Parathyroid adenoma (tissue), 2 donors: ENCODE data around the gene RNF11.

Experiments
- H2AFZ ChIP-seq: fragments of 300-600 bp; sonication (generic); one replicate; pipeline ENCODE4 v1.7.0; 2017; ENCODE audit warnings: antibody characterized with exemption, mild to moderate bottlenecking
- H3K27ac ChIP-seq: fragments of 300-600 bp; sonication (generic); one replicate; pipeline ENCODE4 v1.7.0; 2017
- H3K27me3 ChIP-seq: fragments of 300-600 bp; sonication (generic); one replicate; pipeline ENCODE4 v1.7.0; 2017; ENCODE audit warnings: low read length; ENCODE audit not compliant: control insufficient read depth, insufficient read depth
- H3K36me3 ChIP-seq: fragments of 300-600 bp; sonication (generic); one replicate; pipeline ENCODE4 v1.7.0; 2017; ENCODE audit warnings: low read length; ENCODE audit not compliant: control insufficient read depth, insufficient read depth
- H3K4me1 ChIP-seq: fragments of 300-600 bp; sonication (generic); one replicate; pipeline ENCODE4 v1.7.0; 2017; ENCODE audit warnings: control low read depth
- H3K4me2 ChIP-seq: fragments of 300-600 bp; sonication (generic); one replicate; pipeline ENCODE4 v1.7.0; 2017; ENCODE audit warnings: low read length
- H3K4me3 ChIP-seq: fragments of 300-600 bp; sonication (generic); one replicate; pipeline ENCODE4 v1.7.0; 2017; ENCODE audit warnings: low read depth, low read length
- H3K79me2 ChIP-seq: fragments of 300-600 bp; sonication (generic); one replicate; pipeline ENCODE4 v1.7.0; 2017; ENCODE audit warnings: control low read depth
- H3K9ac ChIP-seq: fragments of 300-600 bp; sonication (generic); one replicate; pipeline ENCODE4 v1.7.0; 2017; ENCODE audit warnings: mild to moderate bottlenecking
- H3K9me3 ChIP-seq: fragments of 300-600 bp; sonication (generic); one replicate; pipeline ENCODE4 v1.7.0; 2017; ENCODE audit warnings: low read length; ENCODE audit not compliant: control insufficient read depth
- CTCF ChIP-seq: fragments of 300-600 bp; sonication (generic); IDR thresholded peaks from one replicate; pipeline ENCODE4 v1.7.0; 2017; ENCODE audit warnings: antibody characterized with exemption, mild to moderate bottlenecking
- donor health status: primary hyperparathyroidism.

RNF11 gene

GRCh38 chr1:51268634-51269033 is 32.6 kb downstream of the RNF11 start:
- Histone ChIP-seq H3K9ac (no peak overlapping the region), H2AFZ (no peak overlapping the region), H3K27me3 (no peaks in the 10 kb centered on the region), H3K79me2 (no peaks in the 10 kb centered on the region), H3K4me2 (no peak overlapping the region), H3K27ac (no peak overlapping the region), H3K36me3 (no peaks in the 10 kb centered on the region), H3K4me1 (no peaks in the 10 kb centered on the region), H3K9me3 (no peaks in the 10 kb centered on the region), H3K4me3 (no peak overlapping the region)
- no peak for TF ChIP-seq CTCF

- Histone ChIP-seq H3K4me2 (no peak overlapping the region), H3K9ac (no peak overlapping the region), H3K79me2 (no peaks in the 10 kb centered on the region), H3K4me1 (no peaks in the 10 kb centered on the region), H3K4me3 (no peak overlapping the region), H3K27me3 (no peaks in the 10 kb centered on the region), H3K36me3 (no peaks in the 10 kb centered on the region), H3K9me3 (no peaks in the 10 kb centered on the region), H2AFZ (no peak overlapping the region), H3K27ac (no peak overlapping the region)
- no peak for TF ChIP-seq CTCF
These were observed 34.7 kb downstream of the RNF11 start for GRCh38 chr1:51270751-51271150.

GRCh38 chr1:51272916-51273315 is 36.8 kb downstream of the RNF11 start:
- Histone ChIP-seq H3K36me3 (no peaks in the 10 kb centered on the region), H3K9ac (no peak overlapping the region), H3K4me2 (no peak overlapping the region), H2AFZ (no peak overlapping the region), H3K9me3 (no peaks in the 10 kb centered on the region), H3K27me3 (no peaks in the 10 kb centered on the region), H3K4me3 (no peak overlapping the region), H3K4me1 (no peaks in the 10 kb centered on the region), H3K27ac (no peak overlapping the region), H3K79me2 (no peaks in the 10 kb centered on the region)
- TF ChIP-seq CTCF: no peak

GRCh38 chr1:51274676-51275075 is 38.6 kb downstream of the RNF11 start:
- Histone ChIP-seq H3K9ac (no peak overlapping the region), H3K9me3 (no peaks in the 10 kb centered on the region), H3K27ac (no peak overlapping the region), H3K4me1 (no peaks in the 10 kb centered on the region), H3K36me3 (no peaks in the 10 kb centered on the region), H3K4me2 (no peak overlapping the region), H3K27me3 (no peaks in the 10 kb centered on the region), H3K4me3 (no peak overlapping the region), H3K79me2 (no peaks in the 10 kb centered on the region), H2AFZ (no peak overlapping the region)
- TF ChIP-seq CTCF: no peak

GRCh38 chr1:51276286-51276685 is 40.2 kb downstream of the RNF11 start:
- H3K79me2 ChIP-seq: no peaks in the 10 kb centered on the region
- H3K27me3 ChIP-seq: no peaks in the 10 kb centered on the region
- H3K4me3 ChIP-seq: no peak overlapping the region
- H3K27ac ChIP-seq: no peak overlapping the region
- no peak overlapping the region for H3K9ac ChIP-seq
- TF ChIP-seq CTCF: no peak
- H3K4me1 ChIP-seq: no peaks in the 10 kb centered on the region
- H3K4me2 ChIP-seq: no peak overlapping the region
- no peak overlapping the region for H2AFZ ChIP-seq
- no peaks in the 10 kb centered on the region for H3K9me3 ChIP-seq
- no peaks in the 10 kb centered on the region for H3K36me3 ChIP-seq
